Ammon's horn (tissue), 1 donor: ENCODE measurements around the gene GPC3.
"Not testable (repeated sequence)": the region's sequence is repeated elsewhere in the genome, so short reads cannot be mapped to it uniquely, and the experiment has no call there.

ENCODE experiments used
- DNase-seq: peaks from one replicate; pipeline ENCODE4 v3.0.0-alpha.2; 2016; ENCODE audit warnings: low spot score

GPC3 gene

GRCh38 chrX:133646719-133647116 is 338.7 kb downstream of the GPC3 start:
- no peak for DNase-seq

DNA sequence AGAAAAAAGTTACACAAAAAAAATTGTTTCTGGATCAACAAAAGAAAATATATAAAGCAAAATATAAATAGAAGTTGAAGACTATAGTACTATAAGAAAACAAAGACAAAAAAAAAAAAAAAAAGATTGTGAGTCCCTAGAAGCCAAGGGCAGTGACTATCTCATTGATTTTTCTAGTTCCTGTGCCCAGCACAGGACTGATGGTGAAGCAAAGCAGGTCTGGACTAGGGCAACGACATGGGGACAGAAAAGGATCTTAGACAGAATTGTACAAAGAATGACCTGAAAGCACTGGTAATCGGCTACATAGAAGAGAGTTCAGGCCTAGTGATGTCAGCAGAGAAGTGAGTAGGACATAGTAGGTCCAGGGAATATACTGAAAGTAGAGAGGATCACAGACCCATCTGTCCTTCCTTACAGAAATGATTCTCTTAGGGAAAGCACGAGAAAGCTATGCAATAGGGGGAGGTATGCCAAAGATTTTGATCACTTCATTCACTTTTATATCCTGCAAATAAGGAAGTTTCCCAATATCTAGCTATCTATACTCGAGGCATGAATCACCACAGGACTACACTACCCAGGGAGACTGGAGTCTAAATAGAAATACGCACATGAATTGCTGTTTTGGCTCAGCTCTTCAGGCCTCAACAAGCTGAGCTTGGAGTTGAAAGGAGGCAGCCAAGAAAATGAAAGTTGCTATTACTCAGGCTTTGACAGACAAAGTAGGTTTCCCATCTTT is 339.2 kb downstream of the GPC3 start:
- DNase-seq, result no peak

DNA sequence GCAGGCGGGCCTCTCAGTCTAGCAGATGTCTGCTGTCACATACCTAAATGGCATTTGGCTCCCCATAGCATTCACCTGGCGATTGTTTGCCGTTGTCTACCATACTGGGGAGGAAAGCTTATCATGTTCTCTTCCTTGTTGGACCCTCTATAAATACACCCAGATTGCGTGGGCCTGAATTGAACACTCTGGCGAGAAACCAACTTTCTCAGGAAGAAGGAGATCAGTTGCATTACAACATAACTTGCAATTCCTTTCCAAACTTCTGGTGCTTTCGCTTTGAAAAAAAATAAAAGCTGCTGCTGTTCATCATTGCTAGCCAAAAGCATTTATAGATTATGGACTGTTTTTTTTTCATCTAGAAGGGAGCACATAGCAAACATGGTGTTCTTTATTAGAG is 340.1 kb downstream of the GPC3 start:
- DNase-seq, result no peak

DNA sequence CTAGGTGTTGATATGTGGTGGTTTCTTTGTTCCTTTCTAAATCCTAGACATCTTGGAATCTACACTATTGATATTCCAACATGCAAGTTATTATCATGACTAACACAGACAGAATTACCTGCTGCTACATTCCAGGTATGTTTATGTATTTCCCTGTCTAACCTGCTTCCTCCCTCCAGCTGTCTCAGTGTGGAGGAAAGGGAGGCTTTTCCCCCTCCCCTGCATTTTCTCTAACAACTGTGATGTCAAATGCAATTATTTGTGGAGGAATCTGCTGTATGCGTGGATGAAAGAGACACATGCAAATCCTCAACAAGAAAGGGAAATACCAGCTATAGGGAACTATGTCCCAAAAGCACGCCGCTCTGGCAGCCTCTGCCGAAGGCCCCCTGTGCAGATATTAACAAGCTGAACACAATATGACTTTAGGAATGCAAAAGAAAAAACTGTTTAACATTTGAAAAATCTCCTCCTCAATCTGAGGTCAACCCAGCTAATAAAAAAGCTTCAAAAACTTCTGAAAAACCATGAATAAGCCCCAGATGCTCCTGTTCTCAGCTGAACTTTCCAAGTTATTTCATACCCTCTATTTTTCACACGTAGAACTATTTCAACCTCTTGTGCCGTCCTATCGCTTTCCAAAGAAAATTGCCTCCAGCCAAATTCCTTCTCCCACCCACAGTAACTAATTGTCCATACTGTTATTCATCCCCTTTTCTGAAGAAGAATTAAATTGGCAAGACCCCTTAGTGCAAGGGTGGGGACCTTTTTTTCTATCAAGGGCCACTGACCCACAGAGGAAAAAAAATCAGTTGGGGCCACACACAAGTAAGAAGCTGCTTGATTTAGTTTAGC is 345.0 kb downstream of the GPC3 start:
- no peak for DNase-seq

GRCh38 chrX:133639726-133640125 is 345.7 kb downstream of the GPC3 start:
- DNase-seq, result no peak

DNA sequence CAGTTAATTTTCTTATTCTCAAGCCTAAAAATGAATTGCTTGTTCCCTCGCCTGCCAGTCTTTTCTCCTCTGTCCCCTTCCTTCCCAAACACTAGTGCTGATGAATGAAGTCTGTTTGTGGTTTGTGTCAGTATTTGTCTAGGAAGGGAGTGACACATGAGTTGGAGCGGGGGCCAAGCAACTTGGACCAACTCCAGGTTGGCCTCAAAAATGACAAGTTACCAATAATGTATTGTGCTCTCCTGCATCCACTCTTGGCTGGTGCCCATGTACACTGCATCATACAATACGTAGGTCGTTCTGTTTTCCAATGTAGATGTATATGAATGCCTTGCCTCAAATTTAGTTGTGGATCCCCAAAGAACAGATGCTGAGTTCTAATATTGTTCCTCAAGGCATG is 347.1 kb downstream of the GPC3 start:
- no peak for DNase-seq

GRCh38 chrX:133637765-133638164 is 347.6 kb downstream of the GPC3 start:
- no peak for DNase-seq

- no peak for DNase-seq
Measured at GRCh38 chrX:133636009-133636408, 349.4 kb downstream of the GPC3 start.

DNA sequence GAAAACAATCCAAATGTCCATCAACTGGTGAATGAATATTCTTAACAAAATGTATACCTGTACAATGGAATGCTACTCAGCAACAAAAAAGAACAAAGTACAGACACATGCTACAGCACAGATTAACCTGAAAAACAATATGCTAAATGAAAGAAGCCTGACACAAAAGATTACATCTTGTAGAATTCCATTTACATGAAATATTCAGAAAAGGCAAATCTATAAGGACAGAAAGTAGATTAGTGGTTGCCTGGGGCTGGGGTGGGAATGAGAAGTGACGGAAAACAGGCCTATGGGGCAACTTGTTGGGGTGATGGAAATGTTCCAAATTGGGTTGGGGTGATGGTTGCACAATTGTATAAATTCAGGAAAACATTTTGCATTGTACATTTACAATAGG is 351.0 kb downstream of the GPC3 start:
- no peak for DNase-seq

DNA sequence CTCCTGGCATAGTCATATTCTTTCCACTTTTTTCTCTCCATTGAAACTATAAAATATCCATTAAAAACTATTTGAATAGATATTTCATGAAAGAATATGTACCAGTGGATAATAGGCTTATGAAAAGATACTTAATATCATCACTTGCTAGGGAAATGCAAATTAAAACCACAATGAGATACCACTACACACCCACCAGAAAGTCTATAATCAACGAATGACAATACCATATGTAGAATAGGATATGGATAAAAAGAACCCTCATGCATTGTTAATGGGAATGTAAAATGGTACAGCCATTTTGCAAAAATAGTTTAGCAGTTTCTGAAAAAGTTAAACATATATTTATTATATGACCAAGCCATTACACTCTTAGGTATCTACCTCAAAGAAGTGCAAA is 351.4 kb downstream of the GPC3 start:
- no peak for DNase-seq

GRCh38 chrX:133633162-133633561 is 352.2 kb downstream of the GPC3 start:
- no peak for DNase-seq

GRCh38 chrX:133630362-133630761 is 355.0 kb downstream of the GPC3 start:
- DNase-seq, result no peak

GRCh38 chrX:133627673-133628072 is 357.7 kb downstream of the GPC3 start:
- no peak for DNase-seq

- DNase-seq, result not testable (repeated sequence)
Measured at GRCh38 chrX:133621384-133621783, 364.0 kb downstream of the GPC3 start.

DNA sequence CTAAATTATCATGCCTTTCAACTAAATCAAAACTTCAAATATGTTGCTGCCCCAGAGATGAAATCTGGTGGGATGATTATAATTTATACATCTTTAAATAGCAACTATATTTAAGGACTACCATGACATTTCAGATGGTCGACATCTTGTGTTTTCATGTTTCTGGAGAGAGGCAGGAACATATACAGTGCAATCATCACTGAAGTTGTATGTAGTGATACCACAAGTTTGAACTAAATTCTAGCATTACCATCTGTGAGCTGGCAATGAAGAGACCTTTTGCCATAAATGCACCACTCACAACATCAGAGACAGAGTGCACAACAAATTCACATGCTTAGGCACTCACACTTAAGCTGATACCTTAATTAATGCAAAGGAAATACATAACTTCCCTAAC is 373.7 kb downstream of the GPC3 start:
- no peak for DNase-seq

DNA sequence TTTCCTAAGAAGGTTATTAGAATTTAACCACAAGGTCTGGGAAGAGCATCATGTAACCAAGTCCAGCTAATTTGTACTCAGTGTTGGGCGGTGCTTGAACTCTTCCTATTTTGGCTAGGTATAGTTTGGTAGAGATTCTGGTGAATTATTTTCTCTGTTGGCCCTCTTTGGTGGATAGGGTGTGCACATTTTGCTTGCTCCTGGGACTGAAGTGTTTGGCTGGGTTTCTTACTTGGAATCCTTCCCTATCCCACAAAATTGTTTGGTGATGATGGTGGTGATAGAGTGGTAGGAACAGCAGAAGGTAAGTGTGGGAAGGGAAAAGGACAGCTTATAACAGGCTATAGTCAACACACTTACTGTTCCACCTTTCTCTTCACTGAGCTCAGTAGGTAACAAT is 375.3 kb downstream of the GPC3 start:
- DNase-seq, result no peak

DNA sequence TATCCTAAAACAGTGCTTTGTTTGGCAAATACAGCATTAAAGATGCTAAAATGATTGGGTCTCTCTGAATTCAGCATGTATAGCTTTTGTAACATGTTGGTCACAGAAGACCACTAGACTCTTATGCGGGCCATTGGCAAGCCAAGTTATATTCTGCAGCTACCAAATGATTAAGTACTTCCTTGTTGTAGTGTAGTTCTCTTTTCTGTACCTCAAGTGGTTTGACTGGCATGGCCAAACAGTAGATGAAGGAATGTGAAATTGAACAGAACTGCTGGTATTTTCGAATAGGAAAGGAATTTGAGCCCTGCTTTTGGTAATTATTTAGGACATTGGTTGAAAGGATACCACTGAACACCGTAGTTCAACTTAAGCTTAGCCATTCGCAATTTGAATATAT is 376.2 kb downstream of the GPC3 start:
- DNase-seq, result no peak

DNA sequence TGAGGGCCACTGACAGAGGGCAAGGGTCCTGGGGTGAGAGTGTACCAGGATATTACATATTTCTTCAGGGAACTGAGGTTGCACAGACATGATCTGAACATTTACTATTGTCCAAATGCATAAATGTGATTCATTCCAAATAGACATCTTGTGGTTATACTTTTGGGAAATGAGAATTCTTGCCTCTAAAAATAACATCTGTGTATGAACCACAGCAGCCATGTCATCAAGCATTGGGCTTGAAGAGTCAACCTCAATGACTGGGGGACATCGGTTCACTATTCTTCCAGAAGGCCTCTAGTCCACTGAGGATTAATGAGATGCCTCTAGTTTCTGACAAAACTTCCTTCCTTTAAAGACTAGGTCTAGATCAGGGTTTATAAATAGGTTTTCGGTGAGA is 377.0 kb downstream of the GPC3 start:
- no peak for DNase-seq

- DNase-seq, result no peak
Measured at GRCh38 chrX:133607419-133608348, 377.7 kb downstream of the GPC3 start.

DNA sequence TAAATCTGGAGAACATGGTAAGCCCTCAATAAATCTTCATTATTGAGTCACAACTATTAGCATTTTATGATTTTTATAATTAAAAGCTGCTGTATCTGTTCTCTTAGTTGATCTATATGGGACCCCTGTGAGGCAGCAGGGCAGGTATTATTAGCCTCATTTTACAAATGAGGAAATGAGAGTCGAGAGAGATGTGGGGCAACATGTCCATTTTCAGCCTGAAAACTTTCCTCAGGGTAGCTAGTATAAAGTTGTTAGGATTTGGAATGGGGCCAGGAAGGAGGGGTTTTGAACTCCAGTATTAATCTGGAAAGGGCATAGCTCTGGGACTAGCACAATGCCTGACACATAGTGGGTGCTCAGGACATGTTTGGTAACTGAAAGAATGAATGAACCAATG is 378.4 kb downstream of the GPC3 start:
- DNase-seq, result no peak

DNA sequence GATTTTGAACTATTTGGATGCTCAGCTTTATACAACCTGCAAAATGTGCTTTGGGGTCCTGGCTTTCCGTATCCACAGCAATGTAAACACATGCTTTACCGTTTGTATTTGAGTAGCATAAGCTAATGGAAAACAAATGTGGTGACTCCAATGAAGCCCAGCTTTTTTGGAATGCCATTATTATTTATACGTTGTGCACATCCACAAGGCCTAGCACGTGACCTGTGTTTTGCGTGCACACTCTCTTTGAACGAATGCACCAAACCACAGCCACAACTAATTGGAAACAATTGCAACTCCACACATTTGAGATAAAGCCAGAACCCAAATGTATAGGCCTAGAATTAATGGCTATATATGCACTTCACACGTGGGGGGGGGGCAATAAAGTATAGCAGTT is 380.6 kb downstream of the GPC3 start:
- no peak for DNase-seq

DNA sequence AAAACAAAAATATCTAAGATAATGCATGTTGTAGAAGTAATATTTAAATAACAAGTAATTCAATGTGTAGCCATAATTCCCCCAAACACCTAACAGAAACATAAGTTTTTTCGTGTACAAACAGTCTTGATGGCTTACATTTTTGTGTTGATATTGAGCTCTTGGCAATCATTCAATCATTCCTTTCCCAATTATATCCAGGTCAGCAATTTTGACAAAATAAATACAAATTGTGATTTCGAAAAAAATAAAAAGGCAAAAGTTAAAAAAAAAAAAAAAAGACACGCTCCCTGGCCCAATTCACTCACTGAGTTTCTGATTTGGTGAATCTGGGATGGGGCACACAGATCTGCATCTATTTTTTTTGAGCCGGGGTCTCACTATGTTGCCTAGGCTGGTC is 382.5 kb downstream of the GPC3 start:
- DNase-seq, result no peak
